Cardiac muscle cell (in vitro differentiated cells and primary cell): ENCODE measurements around the gene TNNT1. TPM values are rescaled to one million over a fixed set of nuclear protein-coding genes. Genes with fewer than 3 reads are reported as not detected.
A peak's percentile ranks its signal among the peaks of the same experiment; 100 is the strongest.

Source experiments
- DNase-seq, 2 donors: peaks; one replicate each; pipeline versions ENCODE4 v3.0.0 to v3.0.0-alpha.2; 2010 to 2017; ENCODE audit warnings: low read depth in 1 of 2, low spot score in 1 of 2
- H3K27ac ChIP-seq: fragments of 200-600 bp; sonication (generic); 2 replicates; pipeline ENCODE4 v1.5.1; 2016
- H3K27me3 ChIP-seq: fragments of 200-600 bp; sonication (generic); 2 replicates; pipeline ENCODE4 v1.6.0; 2016; ENCODE audit warnings: control low read depth
- H3K36me3 ChIP-seq: fragments of 200-600 bp; sonication (generic); 2 replicates; pipeline ENCODE4 v1.5.1; 2016; ENCODE audit warnings: control low read depth
- H3K4me1 ChIP-seq: fragments of 200-600 bp; sonication (generic); 2 replicates; pipeline ENCODE4 v1.8.1; 2017; ENCODE audit warnings: low read depth, mild to moderate bottlenecking, mixed run types
- H3K4me3 ChIP-seq: fragments of 200-600 bp; sonication (generic); 2 replicates; pipeline ENCODE4 v1.5.1; 2016; ENCODE audit warnings: mild to moderate bottlenecking
- H3K9me3 ChIP-seq: fragments of 200-600 bp; sonication (generic); 2 replicates; pipeline ENCODE4 v1.5.1; 2017; ENCODE audit warnings: low read depth, mild to moderate bottlenecking, control low read depth
- CTCF ChIP-seq: IDR thresholded peaks from 2 replicates; pipeline ENCODE4 v1.5.1; 2012; ENCODE audit warnings: low read depth, mild to moderate bottlenecking, low read length
- polyA plus RNA-seq: library from polyadenylated mRNA; unstranded; fragments of >200 nt; fragmentation: Nextera tagmentation; extraction: Ambion mirVana; gene quantifications from 2 replicates; pipeline ENCODE4 v1.2.1, GENCODE V29; 2016
- total RNA-seq: library from RNA; depleted of rRNA; stranded (reverse); fragments of >200 nt; gene quantifications from 2 replicates; pipeline ENCODE4 v1.2.3, GENCODE V29; 2016

The TNNT1 gene
- total RNA-seq (16.1 and 25.0 TPM in 2 replicates), polyA plus RNA-seq (34.7 and 35.5 TPM in 2 replicates)

GRCh38 chr19:55149078-55150003 lies at the start of gene TNNT1:
TSS of gene TNNT1 (minus strand) at chr19:55149206. CDS start at chr19:55147157, 2,049 bp downstream.
- no peak for TF ChIP-seq CTCF

DNA sequence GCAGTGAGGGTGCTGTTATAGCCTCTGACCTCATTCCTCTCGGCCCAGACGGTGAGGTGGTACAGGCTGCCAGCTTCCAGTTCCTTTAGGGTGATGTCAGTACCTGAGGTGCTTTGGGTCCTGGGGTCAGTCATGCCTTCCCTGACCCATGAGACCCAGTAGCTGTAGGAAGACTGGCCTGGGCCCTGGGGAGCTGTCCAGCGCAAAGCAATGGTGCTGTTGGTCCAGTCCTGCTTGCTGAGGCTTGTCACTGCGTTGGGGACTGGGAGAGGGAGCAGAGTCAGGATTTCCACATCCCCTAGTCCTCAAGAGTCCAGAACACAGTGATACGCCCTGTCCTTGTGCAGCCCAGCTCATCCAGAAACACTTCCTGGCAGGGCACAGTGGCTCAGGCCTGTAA lies 49.6 kb upstream of the TNNT1 start:
- Histone ChIP-seq H3K36me3 (no peaks in the 10 kb centered on the region), H3K9me3 (no peaks in the 10 kb centered on the region), H3K27me3 (no peaks in the 10 kb centered on the region), H3K4me3 (no peak overlapping the region), H3K27ac (no peak overlapping the region), H3K4me1 (no peaks in the 10 kb centered on the region)
- DNase-seq = peak in 1 of 2 donors; percentile 53
- TF ChIP-seq CTCF = no peak

More at GRCh38 chr19:55149078-55150003, at the start of gene TNNT1:
- Histone ChIP-seq H3K4me3 (no peak within 1 kb of the TSS), H3K27ac (no peak within 1 kb of the TSS), H3K27me3 (peaks cover 9% of the 10 kb centered on the region), H3K9me3 (no peaks in the 10 kb centered on the region), H3K4me1 (peaks cover 5% of the 10 kb centered on the region), H3K36me3 (no peaks in the 10 kb centered on the region)
- peak in 1 of 2 donors; percentile 51 for DNase-seq

- no peaks in the 10 kb centered on the region for H3K36me3 ChIP-seq
- no peaks in the 10 kb centered on the region for H3K27me3 ChIP-seq
- no peak overlapping the region for H3K4me3 ChIP-seq
- H3K9me3 ChIP-seq = no peaks in the 10 kb centered on the region
- DNase-seq = no peak
- H3K4me1 ChIP-seq = no peaks in the 10 kb centered on the region
- no peak overlapping the region for H3K27ac ChIP-seq
- TF ChIP-seq CTCF = no peak
These were observed 48.5 kb upstream of the TNNT1 start for GRCh38 chr19:55197528-55197927.

DNA sequence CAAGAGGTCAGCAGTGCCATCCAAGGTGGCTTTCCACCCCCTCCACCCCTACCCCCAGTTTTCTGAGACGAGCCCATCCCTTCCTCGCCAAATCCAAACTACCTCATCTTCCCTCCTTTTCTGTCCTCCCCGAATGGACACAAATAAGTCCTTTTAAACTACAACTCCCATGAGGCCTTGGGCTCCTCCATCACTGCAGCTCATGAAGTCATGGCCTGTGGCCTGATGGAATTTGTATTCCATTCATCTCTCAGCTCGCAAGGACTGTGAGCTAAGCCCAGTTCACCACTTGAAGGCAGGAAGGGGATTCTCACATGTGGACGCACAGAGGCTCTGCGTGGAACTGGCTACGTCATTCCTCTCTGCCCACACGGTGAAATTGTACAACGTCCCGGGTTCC lies 47.8 kb upstream of the TNNT1 start:
- Histone ChIP-seq H3K36me3 (no peaks in the 10 kb centered on the region), H3K4me3 (no peak overlapping the region), H3K4me1 (no peaks in the 10 kb centered on the region), H3K9me3 (no peaks in the 10 kb centered on the region), H3K27me3 (no peaks in the 10 kb centered on the region), H3K27ac (no peak overlapping the region)
- DNase-seq = no peak
- TF ChIP-seq CTCF = no peak

DNA sequence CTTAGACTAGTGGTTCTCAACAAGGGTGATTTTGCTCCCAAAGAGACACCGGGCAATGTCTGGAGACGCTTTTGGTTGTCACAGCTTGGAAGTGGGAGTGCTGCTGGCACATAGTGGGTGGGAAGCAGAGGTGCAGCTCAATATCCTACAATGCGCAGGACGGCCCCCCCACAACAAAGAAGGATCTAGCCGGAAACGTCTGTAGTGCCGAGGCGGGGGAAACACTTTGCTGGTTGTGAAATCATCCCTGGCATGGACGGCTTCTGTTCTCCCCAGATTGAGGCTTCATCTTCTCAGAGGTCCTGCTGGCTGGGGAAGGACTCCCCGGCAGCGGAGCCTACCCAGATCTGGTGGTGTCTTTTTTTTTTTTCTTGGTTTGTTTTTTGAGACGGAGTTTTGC lies 44.5 kb upstream of the TNNT1 start:
- no peaks in the 10 kb centered on the region for H3K36me3 ChIP-seq
- no peak for DNase-seq
- TF ChIP-seq CTCF = no peak
- H3K27me3 ChIP-seq = peaks cover 3% of the 10 kb centered on the region
- no peak overlapping the region for H3K27ac ChIP-seq
- no peak overlapping the region for H3K4me3 ChIP-seq
- H3K9me3 ChIP-seq = no peaks in the 10 kb centered on the region
- H3K4me1 ChIP-seq = no peaks in the 10 kb centered on the region
